Upper lobe of right lung (tissue), 1 donor: ENCODE data around the gene TOP1. TPM values are rescaled to one million over a fixed set of nuclear protein-coding genes. Genes with fewer than 3 reads are reported as not detected.

Experiments
- ATAC-seq: fragments of 200-7000 bp; cut with Tn5 transposase; one replicate; pipeline ENCODE4 v1.9.1; 2020; ENCODE audit warnings: mild to moderate bottlenecking, moderate library complexity
- DNase-seq: peaks from one replicate; pipeline ENCODE4 v3.0.0-alpha.2; 2020
- H3K27ac ChIP-seq: fragments of 200-600 bp; one replicate; pipeline ENCODE4 v1.8.0; 2022
- H3K27me3 ChIP-seq: fragments of 200-600 bp; one replicate; pipeline ENCODE4 v1.8.0; 2022; ENCODE audit warnings: mild to moderate bottlenecking
- H3K36me3 ChIP-seq: fragments of 200-600 bp; one replicate; pipeline ENCODE4 v1.8.0; 2022
- H3K4me1 ChIP-seq: fragments of 200-600 bp; one replicate; pipeline ENCODE4 v1.8.0; 2022
- H3K4me3 ChIP-seq: fragments of 200-600 bp; one replicate; pipeline ENCODE4 v1.8.0; 2022; ENCODE audit warnings: mild to moderate bottlenecking
- H3K9me3 ChIP-seq: fragments of 200-600 bp; one replicate; pipeline ENCODE4 v1.8.0; 2022
- CTCF ChIP-seq: fragments of 200-600 bp; IDR thresholded peaks from one replicate; pipeline ENCODE4 v1.8.0; 2022; ENCODE audit warnings: antibody characterized with exemption
- intact Hi-C: fragments of 100-400 bp; cut with DNase I; formaldehyde crosslinking; loops from one replicate; pipeline ENCODE4 v1.11.0; 2022
- total RNA-seq: library from RNA; stranded (reverse); fragmentation: NEBNext Ultra II Directional; extraction: Animal tissue kit (Norgen Biotek cat#: 25700); gene quantifications from one replicate; pipeline ENCODE4 v1.2.1, GENCODE V29; 2021
- donor health status: DM: no; HTN: yes; CAD: no; lungs with severe emphysema.

Gene TOP1
- total RNA-seq, 1 donor from 2014 or later, result 67.6 TPM

GRCh38 chr20:40992349-40993113, 36.1 kb upstream of the TOP1 start:
- H3K36me3 ChIP-seq, result no peaks in the 10 kb centered on the region

GRCh38 chr20:40993794-40994540, 34.7 kb upstream of the TOP1 start:
- no peak for ATAC-seq
- no peak for TF ChIP-seq CTCF
- no peaks in the 10 kb centered on the region for H3K36me3 ChIP-seq
- no peak for DNase-seq
- H3K27me3 ChIP-seq, result no peaks in the 10 kb centered on the region
- peaks cover 11% of the 10 kb centered on the region for H3K4me1 ChIP-seq
- H3K27ac ChIP-seq, result no peak overlapping the region
- H3K9me3 ChIP-seq, result no peaks in the 10 kb centered on the region
- intact Hi-C loops, result loop anchor here (10.0 kb wide), 1 partner anchor 101 kb away; no protein-coding TSS in a partner anchor
- H3K4me3 ChIP-seq, result no peak overlapping the region

More at GRCh38 chr20:40992349-40993113, 36.1 kb upstream of the TOP1 start:
- Histone ChIP-seq H3K4me3 (no peak overlapping the region), H3K9me3 (no peaks in the 10 kb centered on the region), H3K4me1 (peaks cover 11% of the 10 kb centered on the region), H3K27me3 (no peaks in the 10 kb centered on the region), H3K27ac (no peak overlapping the region)
- DNase-seq, result no peak
- no peak for TF ChIP-seq CTCF
- ATAC-seq, result no peak
- intact Hi-C loops, result loop anchor here (10.0 kb wide), 1 partner anchor 102 kb away; no protein-coding TSS in a partner anchor

- TF ChIP-seq CTCF, result no peak
- Histone ChIP-seq H3K4me3 (no peak overlapping the region), H3K27me3 (no peaks in the 10 kb centered on the region), H3K27ac (no peak overlapping the region), H3K4me1 (no peaks in the 10 kb centered on the region), H3K36me3 (no peaks in the 10 kb centered on the region), H3K9me3 (no peaks in the 10 kb centered on the region)
- no peak for DNase-seq
- ATAC-seq, result no peak
- intact Hi-C loops, result loop anchor here (10.0 kb wide), 1 partner anchor 98 kb away; no protein-coding TSS in a partner anchor
Measured at GRCh38 chr20:40996326-40996725, 32.3 kb upstream of the TOP1 start.

GRCh38 chr20:40997116-40997515, 31.5 kb upstream of the TOP1 start:
- no peaks in the 10 kb centered on the region for H3K4me1 ChIP-seq
- DNase-seq (no peak), ATAC-seq (no peak)
- no peak overlapping the region for H3K27ac ChIP-seq
- no peaks in the 10 kb centered on the region for H3K9me3 ChIP-seq
- no peak overlapping the region for H3K4me3 ChIP-seq
- intact Hi-C loops, result loop anchor here (10.0 kb wide), 1 partner anchor 98 kb away; no protein-coding TSS in a partner anchor
- no peaks in the 10 kb centered on the region for H3K36me3 ChIP-seq
- H3K27me3 ChIP-seq, result no peaks in the 10 kb centered on the region
- TF ChIP-seq CTCF, result no peak

GRCh38 chr20:40999841-41000240, 28.8 kb upstream of the TOP1 start:
- no peaks in the 10 kb centered on the region for H3K36me3 ChIP-seq
- no peak overlapping the region for H3K4me3 ChIP-seq
- no peak for DNase-seq
- peaks cover 27% of the 10 kb centered on the region for H3K4me1 ChIP-seq
- TF ChIP-seq CTCF, result no peak
- intact Hi-C loops, result loop anchor here (10.0 kb wide), 1 partner anchor 95 kb away; no protein-coding TSS in a partner anchor
- no peak overlapping the region for H3K27ac ChIP-seq
- ATAC-seq, result no peak
- no peaks in the 10 kb centered on the region for H3K9me3 ChIP-seq
- no peaks in the 10 kb centered on the region for H3K27me3 ChIP-seq
